Hypothalamus (tissue), 51 donors: ENCODE data around the gene OR1K1.
"Not testable (repeated sequence)": the region's sequence is repeated elsewhere in the genome, so short reads cannot be mapped to it uniquely, and the experiment has no call there.

ENCODE experiments used
- DNase-seq, 51 donors: peaks; one replicate each; lab custom pipeline; 2025; lab: John Stamatoyannopoulos, UW

The OR1K1 gene

GRCh38 chr9:122800066-122801060 is at the start of gene OR1K1:
Gene OR1K1, plus strand, starts transcription at chr9:122800123. Its CDS starts 0 bp downstream, at chr9:122800123.
- DNase-seq = no peak

DNA sequence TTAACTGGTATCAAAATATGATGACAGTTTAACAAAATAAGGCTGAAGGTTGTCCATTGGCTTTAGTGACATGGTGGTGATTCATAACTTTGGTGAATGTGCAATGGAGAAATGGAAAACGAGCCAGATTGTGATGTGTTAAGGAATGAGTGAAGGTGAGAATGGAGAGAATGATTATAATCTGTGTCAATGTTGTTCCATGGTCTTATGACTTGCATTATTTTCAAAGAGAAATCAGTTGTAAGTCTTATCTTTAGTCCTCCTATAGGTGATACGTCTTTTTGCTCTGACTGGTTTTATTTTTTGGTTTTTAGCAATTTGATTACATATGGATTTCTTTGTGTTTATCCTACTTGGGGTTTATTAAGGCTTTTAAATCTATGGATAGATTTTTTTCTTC is 45.1 kb upstream of the OR1K1 start:
- no peak for DNase-seq

GRCh38 chr9:122767817-122768216 is 32.1 kb upstream of the OR1K1 start:
- DNase-seq = no peak

- DNase-seq = no peak
These were observed 22.9 kb upstream of the OR1K1 start for GRCh38 chr9:122777052-122777451.

- no peak for DNase-seq
These were observed 21.8 kb upstream of the OR1K1 start for GRCh38 chr9:122777935-122778627.

DNA sequence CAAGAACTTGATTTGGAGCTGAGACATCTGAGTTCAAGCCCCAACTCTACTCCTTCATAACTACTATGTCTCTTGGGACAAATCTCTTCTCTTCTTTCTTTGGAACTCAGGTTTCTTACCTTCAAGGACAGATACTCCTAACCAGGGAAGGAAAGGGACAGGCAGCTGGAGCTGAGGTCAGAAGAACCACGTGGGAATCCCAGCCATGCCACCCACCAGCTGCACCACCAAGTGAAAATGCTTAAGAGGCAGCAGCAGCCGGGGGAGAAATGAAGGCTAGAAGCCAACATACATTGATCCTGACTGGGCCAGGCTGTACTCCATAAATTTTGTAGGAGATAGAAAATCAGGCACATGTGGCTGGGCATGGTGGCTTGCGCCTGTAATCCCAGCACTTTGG is 20.7 kb upstream of the OR1K1 start:
- no peak for DNase-seq

DNA sequence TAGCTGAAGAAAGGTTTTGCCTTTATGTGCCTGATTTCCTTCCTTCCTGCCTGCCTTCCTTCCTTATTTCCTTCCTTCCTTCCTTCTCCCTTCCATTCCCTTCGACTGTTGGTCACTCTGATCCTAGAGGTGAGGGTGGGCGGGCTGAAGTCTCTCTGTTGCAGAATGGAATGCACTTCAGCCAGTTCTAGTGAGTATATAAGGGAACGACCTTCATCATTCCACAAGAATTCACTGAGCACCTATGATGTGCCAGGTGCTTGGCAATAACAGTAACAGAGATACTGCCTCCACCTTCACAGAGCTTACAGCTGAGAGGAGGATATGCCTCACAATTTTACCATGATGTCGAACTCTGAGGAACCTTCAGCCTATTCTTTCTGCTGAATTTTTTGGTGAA is 19.9 kb upstream of the OR1K1 start:
- DNase-seq = no peak

DNA sequence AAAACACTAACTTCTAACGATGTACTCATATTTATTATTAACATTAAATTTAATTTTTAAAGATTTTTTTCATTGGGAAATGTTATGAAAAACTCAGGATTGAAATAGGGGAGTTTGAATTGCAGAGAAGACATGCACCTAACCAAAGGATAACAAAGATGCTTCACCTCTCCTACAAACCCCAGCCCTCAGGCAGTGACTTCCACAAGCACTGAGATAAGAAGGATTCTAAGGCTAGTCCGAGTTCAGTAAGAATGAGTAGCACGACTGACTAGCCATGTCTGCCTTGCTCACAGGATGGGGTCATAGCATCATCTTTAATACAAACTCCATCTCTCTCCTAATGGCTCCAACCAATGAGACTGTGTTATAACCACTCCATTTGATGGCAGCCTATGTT is 18.3 kb upstream of the OR1K1 start:
- DNase-seq = no peak

- no peak for DNase-seq
These were observed 14.7 kb upstream of the OR1K1 start for GRCh38 chr9:122785269-122785668.

DNA sequence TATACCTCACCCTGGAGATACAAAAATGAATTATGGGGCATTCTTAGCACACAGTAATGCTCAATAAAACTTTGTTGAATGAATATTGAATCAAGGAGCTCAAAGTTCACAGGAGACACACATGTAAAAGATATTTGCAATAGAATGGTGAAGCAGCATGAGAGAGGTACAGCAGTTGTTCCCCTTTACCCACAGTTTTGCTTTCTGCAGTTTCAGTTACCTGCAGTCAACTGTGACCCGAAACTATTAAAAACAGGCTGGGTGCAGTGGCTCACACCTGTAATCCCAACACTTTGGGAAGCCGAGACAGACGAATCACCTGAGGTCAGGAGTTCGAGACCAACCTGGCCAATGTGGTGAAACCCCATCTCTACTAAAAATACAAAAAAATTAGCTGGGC is 13.6 kb upstream of the OR1K1 start:
- DNase-seq = no peak

DNA sequence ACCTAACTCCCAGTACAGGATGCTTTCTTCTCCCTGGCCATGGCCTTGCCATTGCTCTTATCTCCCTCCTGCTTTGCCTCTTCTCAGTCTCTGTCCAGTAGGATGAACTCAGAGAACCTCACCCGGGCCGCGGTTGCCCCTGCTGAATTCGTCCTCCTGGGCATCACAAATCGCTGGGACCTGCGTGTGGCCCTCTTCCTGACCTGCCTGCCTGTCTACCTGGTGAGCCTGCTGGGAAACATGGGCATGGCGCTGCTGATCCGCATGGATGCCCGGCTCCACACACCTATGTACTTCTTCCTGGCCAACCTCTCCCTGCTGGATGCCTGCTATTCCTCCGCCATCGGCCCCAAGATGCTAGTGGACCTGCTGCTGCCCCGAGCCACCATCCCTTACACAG is 11.1 kb upstream of the OR1K1 start, which contains the start of gene OR5C1:
TSS of gene OR5C1 (plus strand) at position 103 of the 400 bp plus-strand sequence. CDS start at position 103, 0 bp downstream.
- no peak for DNase-seq

- DNase-seq = no peak
These were observed 10.5 kb upstream of the OR1K1 start for GRCh38 chr9:122789256-122790046.

- no peak for DNase-seq
These were observed 7.9 kb upstream of the OR1K1 start for GRCh38 chr9:122791872-122792669.

DNA sequence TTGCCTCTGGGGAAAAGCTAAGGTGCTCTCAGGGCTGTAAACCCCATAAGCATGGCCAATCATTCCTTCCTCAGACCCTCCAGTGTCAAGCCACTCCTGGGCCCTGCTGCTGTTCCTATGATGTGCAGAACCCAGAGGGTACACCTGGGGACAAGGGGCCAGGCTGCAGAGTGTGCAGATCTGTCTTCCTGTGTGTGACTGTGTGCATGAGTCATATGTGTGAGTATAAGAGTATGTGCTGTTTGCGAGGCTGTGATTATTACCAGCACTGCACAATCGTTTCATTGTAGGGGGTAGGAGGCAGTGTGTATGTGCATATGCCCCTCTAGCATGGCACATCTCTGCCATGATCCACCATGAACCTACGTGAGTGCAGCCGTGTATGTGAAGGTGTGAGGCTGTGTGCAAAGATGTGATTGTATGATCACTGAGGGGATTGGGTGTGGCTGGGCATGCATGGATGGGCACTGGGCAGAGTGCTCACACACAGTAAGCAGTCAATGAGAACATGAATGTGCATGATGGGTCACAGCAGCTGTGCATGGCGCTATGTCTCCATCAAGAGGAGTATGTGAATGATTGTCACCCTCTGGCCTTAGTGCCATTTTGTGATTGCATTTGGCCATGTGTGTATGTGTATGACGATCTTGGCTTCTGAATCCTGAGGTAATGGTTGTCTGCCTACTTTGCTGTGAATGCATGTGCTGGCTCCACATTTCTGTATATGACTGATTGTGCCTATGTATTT is 2.4 kb upstream of the OR1K1 start:
- no peak for DNase-seq

- DNase-seq = no peak
These were observed 6.7 kb downstream of the OR1K1 start for GRCh38 chr9:122806661-122807060.

GRCh38 chr9:122807271-122807900 is 7.5 kb downstream of the OR1K1 start:
- peak in 1 of 51 donors; percentile 37 for DNase-seq

DNA sequence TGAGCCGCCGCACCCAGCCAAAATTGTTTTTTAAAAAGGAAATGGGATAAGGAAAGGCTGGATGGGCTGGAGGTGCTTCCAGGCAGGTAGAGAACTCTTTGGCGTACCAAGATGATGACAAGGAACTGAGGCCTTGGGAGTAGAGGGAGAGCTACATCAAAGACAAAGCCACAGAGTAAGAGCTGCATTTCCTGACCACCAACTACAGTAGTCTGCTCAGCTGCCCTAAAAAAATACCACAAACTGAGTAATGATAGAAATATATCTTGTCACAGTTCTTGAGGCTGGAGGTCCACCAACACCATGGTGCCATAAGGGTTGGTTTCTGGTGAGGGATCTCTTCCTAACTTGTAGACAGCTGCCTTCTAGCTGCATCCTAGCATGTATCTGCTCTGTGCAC is 8.2 kb downstream of the OR1K1 start:
- DNase-seq = no peak

GRCh38 chr9:122809261-122809660 is 9.3 kb downstream of the OR1K1 start:
- DNase-seq = not testable (repeated sequence)
